Activated CD4-positive, alpha-beta T cell treated with anti-CD3 and anti-CD28 coated beads, Interleukin-2, amount 50 U/mL, for 24 hours (primary cell): Measurements from ENCODE around the gene NXPH2.

Experiments used
- DNase-seq, 2 donors: peaks; one replicate each; pipeline ENCODE4 v3.0.0-alpha.2; 2020; ENCODE audit warnings: low read depth in 1 of 2, low spot score in 1 of 2

The NXPH2 gene

DNA sequence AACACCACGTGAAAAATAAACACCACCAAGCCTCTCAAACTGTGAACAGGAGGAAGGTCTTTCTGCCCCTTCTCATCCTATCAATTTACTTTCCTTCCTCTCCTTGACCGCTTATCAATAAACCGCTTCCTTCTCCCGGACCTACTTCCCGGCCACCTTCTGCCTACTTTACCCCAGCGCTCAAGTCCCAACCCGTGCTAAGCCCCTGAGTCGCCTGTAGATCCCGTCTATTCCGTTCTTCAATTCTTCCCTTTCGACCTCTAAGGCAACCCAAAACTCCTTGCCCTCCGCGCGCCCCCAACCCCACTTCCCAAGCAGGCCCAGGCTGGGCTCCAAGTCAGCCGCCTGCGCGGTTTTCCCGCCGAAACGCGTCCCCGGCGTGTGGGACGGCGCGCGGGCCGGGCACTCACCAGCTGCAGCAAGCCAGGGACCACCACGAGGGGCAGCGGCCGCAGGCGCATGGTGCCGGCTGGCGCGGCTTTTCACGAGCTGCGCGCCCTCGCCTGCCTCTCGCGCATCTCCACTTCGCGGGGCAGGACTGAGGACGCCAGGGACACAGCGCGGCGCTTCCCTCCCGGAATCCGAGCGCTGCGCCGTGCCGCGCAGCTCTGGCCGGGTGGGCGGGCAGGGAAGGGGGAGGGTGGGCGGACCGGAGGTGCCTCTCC lies at the start of gene NXPH2:
Gene NXPH2 (minus strand): TSS at position 610 of the 665 bp plus-strand sequence. CDS start 149 bp downstream, at position 461.
- no peak for DNase-seq

DNA sequence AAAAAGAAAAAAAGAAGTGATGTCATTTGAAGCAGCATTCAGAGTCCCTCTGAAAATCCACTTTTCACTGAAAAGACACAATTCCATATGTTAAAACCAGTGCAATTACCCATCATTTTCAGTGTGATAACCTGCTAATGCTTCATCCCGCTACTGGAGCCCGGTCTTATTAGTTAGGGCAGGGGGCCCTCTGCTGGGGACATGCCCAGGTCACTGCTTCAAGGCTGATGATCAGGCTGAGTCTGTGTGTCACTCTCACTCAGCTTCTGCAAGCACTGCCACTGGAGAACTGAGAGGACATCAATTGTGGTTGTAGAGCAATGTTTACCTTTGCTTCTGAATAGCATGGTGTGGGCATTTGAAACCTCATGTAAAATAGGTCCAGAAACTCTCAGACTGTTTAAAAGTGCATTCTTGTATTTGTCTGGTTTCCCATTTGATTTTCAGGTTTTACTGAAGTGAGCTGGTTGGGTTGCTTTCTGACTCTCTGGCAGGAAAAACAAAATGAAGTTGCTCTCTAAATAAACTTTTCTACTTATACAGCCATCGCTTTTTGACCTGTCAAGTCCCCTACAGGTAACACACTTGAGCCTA lies 49.2 kb upstream of the NXPH2 start:
- DNase-seq = peak in 1 of 2 donors; percentile 1

DNA sequence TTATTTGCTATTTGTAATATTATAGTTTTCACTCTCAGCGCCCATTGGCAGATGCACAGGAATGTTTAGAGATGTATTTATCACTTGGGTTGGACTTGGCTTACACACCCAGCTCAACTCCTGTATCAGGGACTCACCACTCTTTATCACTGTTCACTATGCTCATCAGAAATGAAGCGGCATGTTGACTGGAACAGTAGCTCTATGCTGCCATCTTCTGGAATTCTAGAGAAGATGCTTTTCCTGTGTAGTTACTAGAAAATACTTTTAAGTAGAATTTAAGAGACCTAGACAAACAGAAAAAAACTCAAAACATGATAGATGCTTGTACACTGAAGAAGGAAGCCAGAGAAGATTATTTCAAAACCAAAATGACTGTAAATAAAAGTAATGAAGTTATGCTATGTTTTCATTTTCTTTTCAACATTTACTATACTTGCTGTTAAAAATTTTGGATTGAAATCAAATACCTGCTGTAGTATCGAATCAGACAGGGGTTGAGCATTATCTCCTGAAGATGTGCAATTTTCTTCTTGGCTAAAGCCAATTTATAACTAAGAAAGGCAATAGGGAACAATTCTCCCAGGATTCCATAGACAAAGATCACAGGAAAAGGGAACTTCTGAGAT lies 47.4 kb upstream of the NXPH2 start:
- peak in 1 of 2 donors; percentile 18 for DNase-seq

DNA sequence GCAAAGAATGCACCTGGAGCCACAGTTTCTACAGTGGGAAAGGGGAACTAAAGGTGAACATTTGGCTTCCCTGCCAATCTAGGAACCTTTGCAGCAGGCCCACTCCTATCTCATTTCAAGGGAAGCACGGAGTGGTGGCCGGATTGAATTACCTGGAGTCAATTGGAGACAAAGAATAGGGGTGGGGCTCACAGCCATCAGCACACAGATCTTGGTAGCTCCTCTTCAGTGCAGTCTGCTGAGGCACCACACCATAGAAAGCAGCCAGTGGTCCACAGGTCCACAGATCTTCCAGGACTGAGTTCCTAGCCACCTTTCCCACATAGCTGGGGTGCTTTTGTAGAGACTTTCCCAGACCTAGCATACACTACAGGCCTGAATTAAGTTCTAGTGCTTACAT lies 43.5 kb upstream of the NXPH2 start:
- no peak for DNase-seq

DNA sequence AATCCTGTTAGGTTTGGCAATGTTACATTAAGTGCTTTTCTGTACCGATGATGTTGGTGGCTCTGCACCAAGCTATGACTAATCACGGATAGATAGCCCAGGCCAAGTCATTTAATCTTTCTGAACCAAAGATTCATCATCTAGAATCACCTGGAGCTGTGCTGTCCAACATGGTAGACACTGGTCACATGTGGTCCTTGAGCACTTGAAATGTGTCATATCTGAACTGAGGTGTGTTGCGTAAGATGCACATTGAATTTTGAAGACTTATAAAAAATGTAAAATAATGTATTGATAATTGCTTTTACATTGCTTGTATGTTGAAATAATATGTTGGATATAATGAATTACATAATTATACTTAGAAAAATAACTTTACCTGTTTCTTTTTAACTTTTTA lies 39.8 kb upstream of the NXPH2 start:
- DNase-seq = no peak

DNA sequence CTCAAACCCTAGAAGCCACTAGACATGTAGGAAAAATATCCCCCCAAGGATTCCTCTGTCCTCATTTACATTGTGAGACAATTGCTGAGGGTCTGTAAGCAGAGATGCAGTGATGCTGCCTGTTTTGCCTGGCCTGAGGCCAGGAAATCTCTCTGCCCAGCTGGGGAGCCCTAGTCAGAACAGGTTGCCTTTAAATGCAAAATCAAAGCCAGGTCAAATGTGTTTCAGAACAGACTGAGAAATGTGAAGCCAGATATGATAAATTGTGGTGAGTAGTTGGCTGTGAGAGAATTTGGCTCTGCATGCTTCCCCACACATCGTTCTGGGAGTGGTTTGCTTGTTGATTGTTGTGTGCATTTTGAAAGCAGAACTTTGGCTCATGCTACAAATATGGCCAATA lies 38.4 kb upstream of the NXPH2 start:
- no peak for DNase-seq

DNA sequence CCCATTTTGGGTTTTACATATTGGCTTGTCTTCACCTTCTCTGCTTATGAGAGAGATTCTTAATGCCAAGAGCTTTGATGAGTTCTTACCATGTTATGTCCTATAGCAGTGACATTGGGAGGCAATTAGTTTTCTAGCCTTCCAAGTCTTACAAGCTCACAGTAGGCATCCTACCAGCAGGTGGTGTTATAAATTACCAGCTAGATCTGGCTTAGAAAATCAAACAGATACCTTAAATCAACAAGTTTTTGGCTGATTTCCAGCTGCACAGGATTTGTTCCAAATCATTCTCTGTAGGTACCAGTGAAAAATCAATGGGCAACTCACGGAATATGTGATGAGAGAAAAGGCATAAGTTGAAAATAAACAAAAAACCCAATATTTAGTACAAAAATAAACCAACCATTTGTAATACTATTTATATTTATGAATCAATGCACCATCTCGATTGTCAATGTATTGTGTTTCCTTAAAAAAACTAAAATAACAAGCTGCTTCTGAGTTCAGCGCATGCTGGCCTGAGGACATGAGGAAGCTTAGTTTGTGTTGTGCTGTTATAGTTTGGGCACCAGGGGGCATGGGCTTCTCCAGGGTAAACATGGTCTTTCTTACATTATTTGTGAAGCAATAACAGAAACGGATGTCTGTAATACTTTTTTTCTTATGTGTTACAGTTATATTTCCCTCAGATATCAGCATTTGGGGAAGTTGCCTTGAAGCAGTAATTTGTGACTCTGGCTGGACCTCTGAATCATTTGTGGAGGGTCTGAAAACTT lies 34.1 kb upstream of the NXPH2 start:
- DNase-seq = no peak

DNA sequence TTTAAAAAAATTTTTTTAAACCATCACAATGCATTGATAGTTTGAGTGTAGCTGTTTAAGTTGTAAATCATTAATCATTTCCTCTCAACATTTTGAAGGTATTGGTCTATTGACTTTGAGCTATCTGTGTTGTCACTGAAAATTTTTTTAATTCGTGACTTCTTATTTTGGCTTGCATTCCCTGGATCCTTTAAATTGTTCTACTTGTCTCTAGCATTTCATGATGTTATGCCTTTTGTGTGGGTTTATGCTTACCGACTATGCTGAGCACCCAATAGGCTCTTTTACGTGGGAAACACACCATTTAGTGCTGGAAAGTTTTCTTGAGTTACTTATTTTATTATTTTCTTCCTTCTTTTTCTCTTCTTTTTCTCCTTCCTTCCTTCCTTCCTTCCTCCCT lies 31.2 kb upstream of the NXPH2 start:
- DNase-seq = no peak

DNA sequence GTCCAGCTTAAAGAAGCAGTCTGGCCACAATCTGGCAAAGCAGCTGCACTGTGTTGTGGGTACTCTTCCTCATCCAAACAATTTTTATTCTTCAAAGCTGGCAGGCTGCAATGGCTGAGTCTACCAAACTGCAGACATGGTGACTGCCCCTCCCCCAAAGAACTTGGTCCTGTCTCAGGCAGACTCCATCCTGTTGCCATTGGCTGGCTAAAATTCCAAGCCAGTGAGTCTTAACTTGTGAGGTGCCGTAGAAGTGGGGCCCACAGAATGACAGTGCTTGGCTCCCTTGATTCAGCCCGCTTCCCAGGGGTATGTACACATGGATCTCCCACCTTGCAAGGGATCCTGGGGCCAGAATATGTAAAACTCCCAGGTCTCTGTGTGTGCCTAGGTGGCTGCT lies 14.5 kb upstream of the NXPH2 start:
- no peak for DNase-seq

DNA sequence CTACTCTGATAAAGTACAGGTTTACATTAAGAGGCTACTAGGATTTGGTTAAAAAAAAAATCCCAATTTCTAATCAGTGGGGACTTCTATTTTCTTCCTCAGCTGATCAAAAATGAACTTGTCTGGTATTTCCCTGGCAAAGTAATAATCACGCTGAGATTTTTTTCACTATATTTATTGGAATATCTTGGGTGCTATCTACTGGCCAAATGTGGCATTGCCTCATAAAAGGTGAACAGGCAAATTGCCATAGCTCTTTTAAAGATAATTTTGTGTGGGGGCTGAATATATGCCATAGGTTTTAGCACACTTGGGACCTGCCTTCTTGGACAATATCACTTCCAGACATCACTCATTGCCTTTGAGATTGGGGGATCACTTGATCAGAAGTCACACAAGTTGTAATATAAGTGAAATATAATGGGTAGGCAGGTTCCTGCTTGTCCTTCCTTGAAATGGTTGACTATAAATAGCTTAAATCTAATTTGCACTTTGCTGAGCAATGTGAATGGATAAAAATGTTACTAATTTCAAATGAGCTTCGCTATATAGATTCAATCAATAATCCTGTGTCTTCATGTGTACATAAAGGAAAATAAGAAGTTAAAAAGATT lies 7.0 kb upstream of the NXPH2 start:
- no peak for DNase-seq

DNA sequence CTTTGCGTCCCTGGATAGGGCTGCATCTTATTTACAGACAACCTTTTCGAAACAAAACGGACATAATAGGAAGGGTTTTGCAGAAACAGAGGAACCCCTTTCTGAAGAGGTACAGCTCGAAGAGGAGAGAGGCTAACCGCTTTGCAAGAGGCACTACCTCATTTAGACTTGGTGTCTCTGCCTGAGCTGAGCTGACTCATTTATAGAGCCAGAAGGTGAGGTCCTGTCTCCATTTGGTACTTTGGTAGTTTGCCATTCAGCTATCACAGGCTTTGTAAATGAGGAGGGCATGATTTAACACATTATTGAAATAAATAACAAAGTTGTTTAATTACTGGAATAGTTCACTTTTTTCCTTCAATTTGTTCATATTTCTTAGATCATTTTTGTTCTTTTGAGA lies 2.2 kb upstream of the NXPH2 start:
- DNase-seq = no peak

DNA sequence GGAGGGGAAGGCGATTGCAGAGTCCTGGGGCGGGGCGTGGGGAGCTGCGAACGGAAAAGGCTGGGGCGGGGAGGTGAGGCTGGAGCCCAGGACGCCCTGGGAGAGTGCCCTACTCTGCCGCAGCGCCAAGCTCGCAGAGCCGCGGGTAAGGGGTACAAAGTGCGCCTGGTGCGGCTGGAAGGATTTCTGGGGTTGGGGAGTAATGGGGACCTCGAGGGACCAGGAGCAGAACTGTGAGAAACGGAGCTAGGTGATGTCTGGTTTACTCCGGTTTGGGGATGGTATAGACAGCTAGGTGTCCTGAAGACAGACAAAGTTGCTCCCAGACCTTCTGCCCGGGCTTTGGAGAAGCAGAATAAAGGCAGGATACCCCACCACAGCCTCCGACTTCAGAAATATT lies 718 bp upstream of the NXPH2 start:
- DNase-seq = no peak

DNA sequence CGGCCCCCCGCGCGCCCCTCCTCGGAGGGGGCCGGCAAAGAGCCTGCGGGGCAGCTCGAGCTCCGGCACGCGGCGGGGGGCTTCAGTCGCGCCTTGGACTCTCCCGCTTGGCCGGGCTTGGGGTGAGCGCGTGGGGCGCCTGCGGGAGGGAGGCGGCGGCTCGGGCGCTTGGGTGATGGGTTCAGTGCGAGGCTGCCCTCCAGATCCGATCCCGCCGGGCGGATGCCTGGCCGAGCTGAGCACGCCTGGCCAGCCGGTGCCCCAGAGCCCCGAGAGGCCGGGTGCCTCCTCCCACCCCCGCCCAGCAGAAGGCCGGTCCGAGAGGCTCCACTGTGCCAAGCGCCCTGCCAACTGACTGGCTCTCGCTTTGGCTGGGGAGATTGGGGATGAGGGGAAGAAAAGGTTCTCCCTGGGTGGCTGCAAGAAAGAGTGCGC lies 273 bp upstream of the NXPH2 start:
- DNase-seq = no peak

DNA sequence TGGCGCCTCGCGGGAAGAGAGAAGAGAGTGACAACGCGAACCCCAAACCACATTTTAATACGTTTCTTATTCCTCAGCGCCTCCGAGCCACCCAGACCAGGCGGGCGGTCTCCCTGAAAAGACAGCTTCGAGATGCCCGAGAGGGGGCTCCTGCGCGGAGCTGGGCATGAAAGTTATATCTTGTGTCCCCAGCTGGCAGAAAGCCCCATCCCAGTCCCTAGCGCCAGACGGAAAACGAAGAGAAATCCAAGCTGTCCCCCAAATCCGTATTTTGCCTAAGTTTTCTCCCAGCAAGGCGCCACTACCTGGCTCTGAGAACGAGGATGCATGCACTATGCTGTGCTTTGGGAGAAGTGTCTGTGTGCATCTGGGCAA lies 797 bp downstream of the NXPH2 start:
- DNase-seq = no peak

DNA sequence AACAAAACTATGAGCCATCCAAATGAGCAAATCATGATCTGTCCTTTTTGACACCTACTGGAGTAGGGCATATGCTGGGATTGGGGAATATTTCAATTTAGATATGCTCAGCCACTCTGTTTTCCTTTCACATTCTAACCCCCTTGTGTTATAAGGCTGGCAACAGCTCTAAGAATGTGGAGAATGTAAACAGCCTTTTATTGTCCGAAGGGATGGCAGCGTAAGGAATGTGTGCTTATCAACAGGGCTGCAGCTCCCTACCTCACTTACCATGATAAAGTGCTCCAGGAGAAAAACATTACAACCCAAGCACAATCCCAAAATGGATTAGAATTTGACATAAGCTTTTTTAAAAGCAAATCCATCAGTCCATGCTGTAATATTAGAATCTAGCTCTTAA lies 2.2 kb downstream of the NXPH2 start:
- no peak for DNase-seq

DNA sequence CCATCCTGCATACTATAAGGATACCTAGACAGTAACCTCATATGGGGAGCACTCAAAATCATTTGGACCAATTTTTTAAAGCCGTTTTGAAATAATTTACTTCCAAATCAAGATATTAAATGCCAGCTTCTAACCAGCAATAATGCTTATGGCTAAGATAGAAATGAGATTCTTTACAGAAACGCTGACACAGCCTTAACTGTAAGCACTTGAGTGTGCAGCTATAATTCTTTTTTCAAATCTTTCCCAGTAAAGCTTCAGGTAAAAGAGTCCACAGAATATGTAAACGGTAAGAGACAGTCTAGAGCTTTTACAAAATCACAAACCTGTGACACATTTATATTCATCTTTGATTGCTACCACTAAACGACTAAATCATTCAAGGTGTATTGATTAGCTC lies 4.5 kb downstream of the NXPH2 start:
- DNase-seq = no peak

DNA sequence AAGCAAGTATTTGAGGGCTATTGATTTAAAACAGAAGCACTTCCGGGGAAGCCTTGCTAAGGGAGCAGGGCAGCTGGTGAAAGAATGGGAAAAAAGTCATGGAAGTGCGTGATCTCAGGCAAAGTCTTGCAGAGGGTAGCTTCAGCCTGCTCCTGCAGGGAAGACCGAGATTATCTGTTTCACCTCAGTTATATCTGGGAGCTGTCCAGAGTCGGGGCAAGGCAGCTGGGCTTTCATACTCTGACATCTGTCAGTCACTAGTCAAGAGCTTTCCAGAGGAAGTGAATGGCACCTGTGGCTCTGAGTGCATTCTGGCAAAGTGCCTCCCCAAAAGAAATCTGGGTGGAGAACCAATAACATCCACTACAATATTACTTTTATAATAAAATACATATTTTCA lies 8.7 kb downstream of the NXPH2 start:
- no peak for DNase-seq

DNA sequence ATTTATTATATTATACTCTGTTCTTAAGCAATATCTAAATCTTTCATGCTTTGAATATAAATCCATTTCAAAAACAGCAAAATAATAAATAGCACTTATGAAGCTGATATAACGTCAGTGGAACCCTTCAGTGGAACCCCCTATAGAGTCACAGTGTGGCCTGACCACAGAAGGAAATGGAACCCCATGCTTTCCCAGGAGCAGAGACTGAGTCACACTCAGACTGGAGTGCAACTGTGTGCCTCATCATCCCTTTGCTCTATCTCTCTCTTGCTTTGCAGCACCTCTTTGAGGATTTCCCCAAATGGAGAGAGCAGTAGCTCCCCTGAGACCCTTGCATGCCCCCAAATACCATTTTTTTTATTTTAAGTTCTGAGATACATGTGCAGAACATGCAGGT lies 13.1 kb downstream of the NXPH2 start:
- no peak for DNase-seq

DNA sequence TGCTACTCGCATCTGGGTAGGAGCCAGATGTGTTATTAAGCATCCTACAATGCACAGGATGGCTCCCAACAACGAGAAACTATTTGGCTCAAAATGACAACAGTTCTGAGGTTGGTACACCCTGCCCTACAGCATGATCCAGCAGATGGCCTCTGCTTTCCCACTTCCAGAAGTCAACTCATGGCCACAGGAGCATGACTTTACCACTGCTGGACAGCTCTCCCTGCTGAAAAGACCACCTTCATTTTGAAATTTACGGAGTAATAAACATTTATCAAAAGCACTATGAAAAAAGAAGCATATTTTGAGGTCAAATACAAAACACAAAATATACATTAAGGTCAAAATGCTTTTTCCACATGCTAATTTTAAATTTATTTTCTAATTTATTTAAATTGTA lies 13.7 kb downstream of the NXPH2 start:
- no peak for DNase-seq

DNA sequence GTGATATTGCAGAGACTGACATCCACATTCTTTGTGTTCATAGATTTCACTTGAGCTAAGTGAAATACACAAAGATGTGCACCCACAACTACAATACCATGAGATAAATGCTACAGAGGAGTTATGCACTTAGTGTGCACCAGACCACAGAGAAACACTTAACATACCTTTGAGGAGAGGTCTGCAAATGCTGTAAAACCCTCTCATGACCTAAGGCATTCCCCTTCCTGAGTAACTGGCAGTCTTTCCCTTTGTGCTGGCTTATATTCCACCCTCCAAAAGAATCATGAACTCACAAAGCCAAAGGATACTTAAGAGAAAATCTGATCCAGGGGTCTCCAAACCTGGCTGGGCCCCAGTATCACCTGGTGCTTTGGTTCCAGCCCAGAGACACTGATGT lies 16.2 kb downstream of the NXPH2 start:
- DNase-seq = no peak

DNA sequence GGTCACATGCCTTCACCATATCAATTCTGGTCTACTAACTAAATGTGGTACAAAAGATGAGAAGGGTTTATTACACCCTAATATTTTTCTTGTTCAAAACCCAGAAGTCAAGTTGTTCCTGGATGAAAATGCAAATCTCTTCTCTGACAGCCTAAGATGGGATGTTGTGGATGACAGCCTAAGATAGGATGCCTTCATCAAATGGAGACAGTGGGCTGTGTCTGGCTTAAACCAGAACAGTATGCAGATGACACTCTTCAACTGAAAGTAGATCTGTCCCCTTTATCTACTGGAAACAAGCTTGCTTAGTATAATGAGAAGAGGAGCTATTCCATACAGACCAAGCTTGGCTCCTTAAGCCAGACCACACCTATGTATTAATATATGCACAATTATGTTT lies 17.7 kb downstream of the NXPH2 start:
- no peak for DNase-seq

DNA sequence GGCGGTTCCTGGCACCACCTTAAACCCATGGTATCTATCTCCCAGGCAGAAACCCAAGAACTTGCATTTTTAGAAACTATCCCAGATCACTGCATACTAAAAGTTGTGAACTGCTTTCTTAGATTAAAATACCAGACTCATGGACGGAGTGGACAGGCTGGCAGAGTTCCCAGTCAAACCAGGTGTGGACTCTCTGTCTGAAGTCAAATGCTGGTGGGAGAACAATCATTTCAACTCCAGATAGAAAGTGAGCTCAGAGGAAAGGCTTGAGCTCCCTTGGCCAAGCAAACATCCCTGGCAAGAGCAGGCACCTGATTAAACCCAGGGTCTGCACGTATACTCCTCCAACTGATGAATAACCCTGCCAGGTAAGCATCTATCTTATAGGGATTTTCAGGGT lies 19.5 kb downstream of the NXPH2 start:
- no peak for DNase-seq
